HG03045 (cell line): ENCODE data around the gene CHRNA9.
"Not testable (repeated sequence)": the region's sequence is repeated elsewhere in the genome, so short reads cannot be mapped to it uniquely, and the experiment has no call there.

Source experiments
- ATAC-seq: cut with Tn5 transposase; IDR thresholded peaks from one replicate; pipeline ENCODE4 v1.9.1; 2021; ENCODE audit warnings: mild to moderate bottlenecking, moderate library complexity; ENCODE audit not compliant: unreplicated experiment

The CHRNA9 gene

GRCh38 chr4:40378619-40379018, 43.5 kb downstream of the CHRNA9 start:
- ATAC-seq, result no peak

DNA sequence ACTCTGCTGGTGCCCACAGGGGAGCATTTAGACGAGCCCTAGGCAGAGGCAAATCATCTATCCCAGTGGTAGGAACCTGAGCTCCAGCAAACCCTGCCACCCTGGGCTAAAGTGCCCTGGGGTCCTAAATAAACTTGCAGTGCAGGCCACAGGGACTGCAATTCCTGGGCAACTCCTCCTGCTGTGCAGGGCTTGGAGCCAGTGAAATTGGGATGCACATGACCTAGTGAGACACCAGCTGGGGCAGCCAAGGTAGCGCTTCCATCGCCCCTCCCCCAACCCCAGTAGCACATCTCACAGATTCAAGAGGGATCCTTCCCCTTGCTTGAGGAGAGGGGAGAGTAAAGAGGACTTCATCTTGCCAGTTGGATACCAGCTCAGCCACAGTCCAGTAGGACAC, 44.1 kb downstream of the CHRNA9 start:
- ATAC-seq, result no peak

DNA sequence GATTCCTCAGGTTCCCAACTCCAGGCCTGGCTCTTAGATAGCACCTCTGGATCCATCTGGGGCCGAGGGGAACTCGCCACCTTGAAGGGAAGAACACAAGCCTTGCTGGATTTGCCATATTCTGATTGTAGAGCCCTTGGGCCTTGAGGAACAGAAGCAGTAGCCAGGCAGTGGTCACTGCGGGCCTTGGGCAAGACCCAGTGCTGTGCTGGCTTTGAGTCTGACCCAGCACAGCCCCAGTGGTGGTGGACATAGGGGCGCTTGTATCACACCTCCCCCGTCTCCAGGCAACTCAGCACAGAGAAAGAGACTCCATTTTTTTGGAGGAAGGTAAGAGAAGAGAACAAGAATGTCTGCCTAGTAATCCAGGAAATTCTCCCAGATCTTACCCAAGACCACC, 45.5 kb downstream of the CHRNA9 start:
- ATAC-seq, result no peak

DNA sequence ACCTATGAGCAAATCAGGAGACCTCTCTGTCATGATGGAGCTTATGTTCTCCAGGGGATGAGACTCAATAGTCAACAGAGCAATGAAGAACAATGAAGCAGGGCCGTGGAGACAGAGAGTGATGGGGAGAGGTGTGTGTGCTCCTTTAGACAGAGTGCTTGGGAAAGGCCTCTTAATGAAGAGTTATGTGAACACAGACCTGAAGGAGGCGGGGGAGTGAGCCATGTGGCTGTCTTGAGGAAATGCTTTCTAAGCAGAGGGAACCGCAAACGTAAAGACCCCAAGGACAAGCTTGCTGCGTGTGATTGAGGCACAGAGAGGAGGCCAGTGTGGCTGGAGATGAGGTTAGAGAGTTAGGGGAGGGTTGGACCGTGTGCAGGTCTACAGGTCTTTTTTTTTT, 53.1 kb downstream of the CHRNA9 start:
- no peak for ATAC-seq

- ATAC-seq, result no peak
Measured at GRCh38 chr4:40389986-40390385, 54.9 kb downstream of the CHRNA9 start.

- ATAC-seq, result not testable (repeated sequence)
Measured at GRCh38 chr4:40392241-40392640, 57.1 kb downstream of the CHRNA9 start.

DNA sequence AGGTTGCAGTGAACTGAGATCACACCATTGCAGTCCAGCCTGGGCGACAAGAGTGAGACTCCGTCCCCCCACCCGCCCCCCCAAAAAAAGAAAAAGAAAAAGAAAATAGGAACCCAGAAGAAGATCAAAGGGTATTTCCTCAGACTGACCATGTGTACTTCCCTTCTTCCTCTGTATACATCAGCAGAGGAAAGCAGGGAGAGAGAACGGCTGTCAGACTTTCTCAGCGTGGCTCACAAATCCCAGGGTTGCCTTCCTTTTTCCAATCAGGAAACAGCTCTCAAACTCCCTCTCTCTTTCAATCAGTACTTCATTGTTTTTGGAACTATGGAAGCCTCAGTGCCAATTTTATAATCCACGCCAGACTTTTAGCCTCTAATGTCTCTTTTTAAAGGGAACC, 59.1 kb downstream of the CHRNA9 start:
- ATAC-seq, result no peak

- ATAC-seq, result no peak
Measured at GRCh38 chr4:40395166-40395900, 60.2 kb downstream of the CHRNA9 start.

- no peak for ATAC-seq
Measured at GRCh38 chr4:40395908-40396793, 61.0 kb downstream of the CHRNA9 start.

- no peak for ATAC-seq
Measured at GRCh38 chr4:40399578-40399977, 64.4 kb downstream of the CHRNA9 start.

DNA sequence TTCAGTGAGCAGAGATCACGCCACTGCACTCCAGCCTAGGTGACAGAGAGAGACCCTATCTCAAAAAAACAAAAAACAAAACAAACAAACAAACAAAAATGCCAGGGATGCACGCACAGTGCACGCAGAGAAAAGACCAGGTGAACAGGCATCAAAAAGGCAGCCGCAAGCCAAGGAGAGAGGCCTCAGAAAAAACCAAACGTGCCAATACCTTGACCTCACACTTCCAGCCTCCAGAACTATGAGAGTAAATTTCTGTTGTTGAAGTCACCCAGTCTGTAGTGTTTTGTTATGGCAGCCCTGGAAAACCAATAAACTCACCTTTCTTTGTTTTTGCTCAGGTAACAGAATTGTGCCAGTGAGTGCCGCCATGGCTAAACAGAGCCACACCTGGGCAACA, 66.0 kb downstream of the CHRNA9 start:
- no peak for ATAC-seq

- ATAC-seq, result no peak
Measured at GRCh38 chr4:40401631-40402030, 66.5 kb downstream of the CHRNA9 start.

GRCh38 chr4:40402556-40402955, 67.4 kb downstream of the CHRNA9 start:
- no peak for ATAC-seq

DNA sequence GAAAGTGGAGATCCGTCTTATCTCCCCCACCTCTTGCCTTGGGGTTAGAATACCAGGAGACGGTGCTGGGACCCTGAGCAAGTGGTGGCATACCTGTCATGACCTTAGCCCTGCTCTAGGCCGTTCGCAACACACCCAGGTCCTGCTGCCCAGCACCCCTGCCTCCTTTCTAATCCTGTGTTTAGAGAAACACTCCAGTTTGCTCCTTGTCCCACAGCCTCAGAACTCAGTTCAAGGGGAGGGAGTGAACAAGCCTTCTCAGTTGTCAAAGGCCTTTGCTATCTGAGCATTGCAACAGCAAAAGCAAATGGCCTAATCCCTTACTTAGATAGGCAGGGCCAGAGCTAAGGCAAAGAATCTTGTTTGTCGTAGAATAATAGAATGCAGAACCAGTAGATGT, 67.9 kb downstream of the CHRNA9 start:
- ATAC-seq, result no peak
